Activated T-helper 1 cell treated with anti-CD3 and anti-CD28 coated beads, Interleukin-12 subunit alpha, Interleukin-12 subunit beta, Interleukin-2, Interleukin-4 antibody, amounts not matched to agents 30 ng/mL and 10 ng/mL and 1 ng/mL, durations not matched to agents 14 hours and 24 hours and 36 hours (primary cell): ENCODE data around the gene RPL5. TPM values are rescaled to one million over a fixed set of nuclear protein-coding genes. Genes with fewer than 3 reads are reported as not detected.

Experiments
- DNase-seq: peaks from one replicate; pipeline ENCODE4 v3.0.0; 2021; ENCODE audit warnings: low spot score
- H3K27ac Mint-ChIP-seq: one replicate; pipeline ENCODE4 v1.8.0; 2021; ENCODE audit warnings: mild to moderate bottlenecking, mixed read lengths
- H3K27me3 Mint-ChIP-seq: one replicate; pipeline ENCODE4 v1.8.0; 2022; ENCODE audit warnings: mild to moderate bottlenecking, moderate library complexity, mixed read lengths; ENCODE audit not compliant: insufficient read depth
- H3K36me3 Mint-ChIP-seq: one replicate; pipeline ENCODE4 v1.8.0; 2021; ENCODE audit warnings: low read depth, mixed read lengths
- H3K4me1 Mint-ChIP-seq: one replicate; pipeline ENCODE4 v1.8.0; 2021; ENCODE audit warnings: low read depth, mixed read lengths
- H3K4me3 Mint-ChIP-seq: one replicate; pipeline ENCODE4 v1.8.0; 2021; ENCODE audit warnings: mild to moderate bottlenecking, moderate library complexity, mixed read lengths
- H3K9me3 Mint-ChIP-seq: one replicate; pipeline ENCODE4 v1.8.0; 2021; ENCODE audit warnings: mixed read lengths
- intact Hi-C: fragments of 100-400 bp; cut with micrococcal nuclease; formaldehyde crosslinking; loops from one replicate; pipeline ENCODE4 v1.15.1; 2024
- total RNA-seq: library from RNA; stranded (reverse); gene quantifications from 2 replicates; pipeline ENCODE4 v1.2.3, GENCODE V29; 2022

RPL5 gene
- total RNA-seq, 1 donor from 2014 or later: 1,120 TPM

GRCh38 chr1:92848201-92848600 lies 16.4 kb downstream of the RPL5 start:
- no peak for DNase-seq

GRCh38 chr1:92850019-92850418 lies 18.2 kb downstream of the RPL5 start:
- Mint-ChIP-seq H3K27me3 (no peaks in the 10 kb centered on the region), H3K36me3 (peaks cover 14% of the 10 kb centered on the region), H3K9me3 (peaks cover 8% of the 10 kb centered on the region), H3K4me3 (no peak overlapping the region), H3K27ac (no peak overlapping the region), H3K4me1 (peaks cover 7% of the 10 kb centered on the region)
- DNase-seq: no peak
- intact Hi-C loops: no loop called here

More at GRCh38 chr1:92848201-92848600, 16.4 kb downstream of the RPL5 start:
- Mint-ChIP-seq H3K4me1 (no peaks in the 10 kb centered on the region), H3K36me3 (peaks cover 18% of the 10 kb centered on the region), H3K27me3 (no peaks in the 10 kb centered on the region), H3K27ac (no peak overlapping the region), H3K4me3 (no peak overlapping the region), H3K9me3 (no peaks in the 10 kb centered on the region)
- intact Hi-C loops: no loop called here

GRCh38 chr1:92851729-92852128 lies 19.9 kb downstream of the RPL5 start:
- no peak overlapping the region for H3K27ac Mint-ChIP-seq
- no peak overlapping the region for H3K4me3 Mint-ChIP-seq
- H3K36me3 Mint-ChIP-seq: peaks cover 9% of the 10 kb centered on the region
- peaks cover 10% of the 10 kb centered on the region for H3K9me3 Mint-ChIP-seq
- intact Hi-C loops: no loop called here
- H3K27me3 Mint-ChIP-seq: no peaks in the 10 kb centered on the region
- DNase-seq: no peak
- peaks cover 7% of the 10 kb centered on the region for H3K4me1 Mint-ChIP-seq

- H3K27ac Mint-ChIP-seq: no peak overlapping the region
- no peaks in the 10 kb centered on the region for H3K27me3 Mint-ChIP-seq
- intact Hi-C loops: no loop called here
- H3K36me3 Mint-ChIP-seq: peaks cover 9% of the 10 kb centered on the region
- H3K4me1 Mint-ChIP-seq: peaks cover 11% of the 10 kb centered on the region
- H3K4me3 Mint-ChIP-seq: no peak overlapping the region
- no peak for DNase-seq
- H3K9me3 Mint-ChIP-seq: peaks cover 10% of the 10 kb centered on the region
Observed at GRCh38 chr1:92853299-92853698, 21.5 kb downstream of the RPL5 start.

- DNase-seq: no peak
- Mint-ChIP-seq H3K4me1 (peaks cover 20% of the 10 kb centered on the region), H3K27me3 (no peaks in the 10 kb centered on the region), H3K36me3 (peaks cover 9% of the 10 kb centered on the region), H3K9me3 (peaks cover 10% of the 10 kb centered on the region), H3K27ac (no peak overlapping the region), H3K4me3 (no peak overlapping the region)
- intact Hi-C loops: no loop called here
Observed at GRCh38 chr1:92854101-92854785, 22.4 kb downstream of the RPL5 start.

- Mint-ChIP-seq H3K36me3 (peaks cover 6% of the 10 kb centered on the region), H3K27ac (no peak overlapping the region), H3K4me3 (no peak overlapping the region), H3K27me3 (no peaks in the 10 kb centered on the region), H3K9me3 (peaks cover 10% of the 10 kb centered on the region), H3K4me1 (peaks cover 24% of the 10 kb centered on the region)
- intact Hi-C loops: loop anchor here (5.0 kb wide), 2 partner anchors 207 to 222 kb away; partner anchors contain the start of gene MTF2
- DNase-seq: no peak
Observed at GRCh38 chr1:92855236-92855635, 23.4 kb downstream of the RPL5 start.

- Mint-ChIP-seq H3K36me3 (peaks cover 6% of the 10 kb centered on the region), H3K9me3 (peaks cover 10% of the 10 kb centered on the region), H3K4me1 (peaks cover 24% of the 10 kb centered on the region), H3K27me3 (no peaks in the 10 kb centered on the region), H3K4me3 (no peak overlapping the region), H3K27ac (no peak overlapping the region)
- no peak for DNase-seq
- intact Hi-C loops: loop anchor here (5.0 kb wide), 2 partner anchors 204 to 219 kb away; partner anchors contain the start of gene MTF2
Observed at GRCh38 chr1:92857817-92858216, 26.0 kb downstream of the RPL5 start.

GRCh38 chr1:92858564-92859399 lies 26.9 kb downstream of the RPL5 start:
- intact Hi-C loops: loop anchor here (1.0 to 5.0 kb wide), 7 partner anchors 27 to 219 kb away; partner anchors contain the start of gene MTF2
- peak overlapping the region; percentile 46 for H3K4me3 Mint-ChIP-seq
- peaks cover 6% of the 10 kb centered on the region for H3K36me3 Mint-ChIP-seq

GRCh38 chr1:92859400-92860039 lies 27.7 kb downstream of the RPL5 start:
- Mint-ChIP-seq H3K27me3 (no peaks in the 10 kb centered on the region), H3K27ac (peak overlapping the region; percentile 57), H3K9me3 (peaks cover 8% of the 10 kb centered on the region), H3K36me3 (peaks cover 3% of the 10 kb centered on the region), H3K4me1 (peaks cover 20% of the 10 kb centered on the region), H3K4me3 (peak overlapping the region; percentile 46)
- intact Hi-C loops: loop anchor here (1.0 to 5.0 kb wide), 7 partner anchors 28 to 218 kb away; partner anchors contain the start of gene MTF2
- no peak for DNase-seq

More at GRCh38 chr1:92858564-92859399, 26.9 kb downstream of the RPL5 start:
- Mint-ChIP-seq H3K27ac (peak overlapping the region; percentile 64), H3K4me1 (peaks cover 24% of the 10 kb centered on the region), H3K27me3 (no peaks in the 10 kb centered on the region), H3K9me3 (peaks cover 10% of the 10 kb centered on the region)
- DNase-seq: peak; percentile 57

- H3K9me3 Mint-ChIP-seq: no peaks in the 10 kb centered on the region
- intact Hi-C loops: no loop called here
- H3K36me3 Mint-ChIP-seq: peaks cover 2% of the 10 kb centered on the region
- DNase-seq: no peak
- no peaks in the 10 kb centered on the region for H3K27me3 Mint-ChIP-seq
- no peak overlapping the region for H3K4me3 Mint-ChIP-seq
- H3K27ac Mint-ChIP-seq: no peak overlapping the region
- H3K4me1 Mint-ChIP-seq: peaks cover 17% of the 10 kb centered on the region
Observed at GRCh38 chr1:92862605-92863004, 30.8 kb downstream of the RPL5 start.

- Mint-ChIP-seq H3K4me3 (no peak overlapping the region), H3K4me1 (peaks cover 4% of the 10 kb centered on the region), H3K27me3 (no peaks in the 10 kb centered on the region), H3K36me3 (peaks cover 4% of the 10 kb centered on the region), H3K27ac (no peak overlapping the region), H3K9me3 (no peaks in the 10 kb centered on the region)
- intact Hi-C loops: no loop called here
- no peak for DNase-seq
Observed at GRCh38 chr1:92864131-92864530, 32.3 kb downstream of the RPL5 start.

GRCh38 chr1:92870591-92870990 lies 38.8 kb downstream of the RPL5 start:
- no peak for DNase-seq
- peaks cover 4% of the 10 kb centered on the region for H3K9me3 Mint-ChIP-seq
- peaks cover 27% of the 10 kb centered on the region for H3K36me3 Mint-ChIP-seq
- no peak overlapping the region for H3K4me3 Mint-ChIP-seq
- intact Hi-C loops: no loop called here
- H3K27me3 Mint-ChIP-seq: no peaks in the 10 kb centered on the region
- no peaks in the 10 kb centered on the region for H3K4me1 Mint-ChIP-seq
- no peak overlapping the region for H3K27ac Mint-ChIP-seq
